Peyer's patch (tissue), 4 donors: ENCODE data around the gene EEF1A1.

ENCODE experiments used
- CTCF ChIP-seq, 6 experiments: fragments of 450-650 bp in 4 of 6; fragments of 200-600 bp in 2 of 6; sonication (generic) in 1 of 6; IDR thresholded peaks; one replicate each; pipeline ENCODE4 v1.5.1; 2017 to 2019; ENCODE audit warnings: antibody characterized with exemption in 6 of 6, mild to moderate bottlenecking in 3 of 6, moderate library complexity in 1 of 6
- POLR2A ChIP-seq, 2 donors: fragments of 450-650 bp; IDR thresholded peaks; one replicate each; pipeline ENCODE4 v1.5.1; 2017; ENCODE audit warnings: antibody characterized with exemption in 2 of 2, mild to moderate bottlenecking in 2 of 2, moderate library complexity in 2 of 2

- TF ChIP-seq POLR2A (IDR thresholded peaks at IDR 0.05) (no peak), CTCF (IDR thresholded peaks at IDR 0.05) (no peak)
Measured at GRCh38 chr6:73491377-73491776, 29.5 kb downstream of the EEF1A1 start.
